Suppressor macrophage treated with lipopolysaccharide for 4 hours (primary cell): ENCODE measurements around the gene TOLLIP.
A peak's percentile ranks its signal among the peaks of the same experiment; 100 is the strongest.

ENCODE experiments used
- DNase-seq: peaks from one replicate; pipeline ENCODE4 v3.0.0-alpha.2; 2020

The TOLLIP gene

GRCh38 chr11:1310772-1311468 is 1.5 kb upstream of the TOLLIP start:
- peak; percentile 28 for DNase-seq

- DNase-seq = no peak
These were observed 871 bp upstream of the TOLLIP start for GRCh38 chr11:1310318-1310687.

GRCh38 chr11:1308743-1309497 is 512 bp downstream of the TOLLIP start:
- no peak for DNase-seq

- no peak for DNase-seq
These were observed 1.3 kb downstream of the TOLLIP start for GRCh38 chr11:1307998-1308742.

- DNase-seq = peak; percentile 61
These were observed 2.1 kb downstream of the TOLLIP start for GRCh38 chr11:1307163-1307870.

- no peak for DNase-seq
These were observed 3.0 kb downstream of the TOLLIP start for GRCh38 chr11:1306186-1307162.

- no peak for DNase-seq
These were observed 3.9 kb downstream of the TOLLIP start for GRCh38 chr11:1305501-1306056.

- no peak for DNase-seq
These were observed 4.4 kb downstream of the TOLLIP start for GRCh38 chr11:1305063-1305495.

GRCh38 chr11:1304380-1304779 is 5.1 kb downstream of the TOLLIP start:
- no peak for DNase-seq

GRCh38 chr11:1303973-1304372 is 5.5 kb downstream of the TOLLIP start:
- no peak for DNase-seq

- peak; percentile 34 for DNase-seq
These were observed 6.2 kb downstream of the TOLLIP start for GRCh38 chr11:1303126-1303821.

GRCh38 chr11:1302461-1303125 is 6.8 kb downstream of the TOLLIP start:
- DNase-seq = no peak

- DNase-seq = no peak
These were observed 7.4 kb downstream of the TOLLIP start for GRCh38 chr11:1302041-1302460.

- DNase-seq = no peak
These were observed 8.0 kb downstream of the TOLLIP start for GRCh38 chr11:1301220-1302000.

GRCh38 chr11:1300569-1301187 is 8.8 kb downstream of the TOLLIP start:
- DNase-seq = no peak

- no peak for DNase-seq
These were observed 9.3 kb downstream of the TOLLIP start for GRCh38 chr11:1300121-1300520.

GRCh38 chr11:1299621-1300020 is 9.8 kb downstream of the TOLLIP start:
- no peak for DNase-seq

- DNase-seq = peak; percentile 85
These were observed 10.5 kb downstream of the TOLLIP start for GRCh38 chr11:1298695-1299492.
